CD4-positive, alpha-beta T cell (primary cell): ENCODE measurements around the gene THADA. TPM values are rescaled to one million over a fixed set of nuclear protein-coding genes. Genes with fewer than 3 reads are reported as not detected.

Source experiments
- ATAC-seq: fragments of 200-7000 bp; cut with Tn5 transposase; one replicate; pipeline ENCODE4 v1.10.0; 2022; ENCODE audit warnings: mild to moderate bottlenecking; ENCODE audit not compliant: poor library complexity
- CTCF ChIA-PET: fragments of 350-600 bp; sonication (Branson Sonifier 250); formaldehyde crosslinking; loops from one replicate; lab custom pipeline; 2021; ENCODE audit warnings: antibody characterized with exemption, inconsistent platforms; lab: Charles Lee
- POLR2A ChIA-PET: fragments of 350-600 bp; sonication (Branson Sonifier 250); formaldehyde crosslinking; loops from one replicate; lab custom pipeline; 2021; ENCODE audit warnings: antibody characterized with exemption, inconsistent platforms; lab: Charles Lee
- DNase-seq, 14 experiments: peaks; one replicate each; pipeline ENCODE4 v3.0.0-alpha.2; 2013 to 2020; ENCODE audit warnings: mixed read lengths in 2 of 14
- H3K27ac ChIP-seq, 2 donors: one replicate each; pipeline versions ENCODE4 v1.5.1 to v1.7.0; 2013; ENCODE audit warnings: low read length in 2 of 2, low read depth in 1 of 2, mild to moderate bottlenecking in 1 of 2
- H3K27me3 ChIP-seq, 2 experiments: 1 replicate in 1 of 2; 2 replicates in 1 of 2; pipeline versions ENCODE4 v1.6.1 to v1.7.0; 2013; ENCODE audit warnings: low read length in 2 of 2, control low read depth in 1 of 2, mild to moderate bottlenecking in 1 of 2, moderate library complexity in 1 of 2; ENCODE audit not compliant: insufficient read depth in 2 of 2, control insufficient read depth in 1 of 2
- H3K36me3 ChIP-seq: one replicate; pipeline ENCODE4 v1.6.1; 2013; ENCODE audit warnings: low read length, control low read depth; ENCODE audit not compliant: insufficient read depth
- H3K4me1 ChIP-seq: one replicate; pipeline ENCODE4 v1.6.1; 2013; ENCODE audit warnings: low read length, control low read depth; ENCODE audit not compliant: insufficient read depth
- H3K4me3 ChIP-seq: one replicate; pipeline ENCODE4 v1.5.1; 2013; ENCODE audit warnings: mild to moderate bottlenecking, low read length, moderate library complexity
- H3K9me3 ChIP-seq, 2 experiments: 1 replicate in 1 of 2; 2 replicates in 1 of 2; pipeline versions ENCODE4 v1.6.1 to v1.7.0; 2013; ENCODE audit warnings: low read length in 2 of 2, mild to moderate bottlenecking in 2 of 2, control low read depth in 1 of 2, moderate library complexity in 1 of 2; ENCODE audit not compliant: control insufficient read depth in 1 of 2, insufficient read depth in 1 of 2
- H3K27ac Mint-ChIP-seq: one replicate; pipeline ENCODE4 v1.8.0; 2020; ENCODE audit warnings: mixed read lengths
- H3K27me3 Mint-ChIP-seq: one replicate; pipeline ENCODE4 v1.8.0; 2021; ENCODE audit warnings: mixed read lengths
- H3K36me3 Mint-ChIP-seq: one replicate; pipeline ENCODE4 v1.8.0; 2021; ENCODE audit warnings: low read depth, mixed read lengths
- H3K4me1 Mint-ChIP-seq: one replicate; pipeline ENCODE4 v1.8.0; 2021; ENCODE audit warnings: low read depth, mixed read lengths
- H3K4me3 Mint-ChIP-seq: one replicate; pipeline ENCODE4 v1.8.0; 2020; ENCODE audit warnings: mild to moderate bottlenecking, mixed read lengths
- H3K9me3 Mint-ChIP-seq: one replicate; pipeline ENCODE4 v1.8.0; 2020; ENCODE audit warnings: mixed read lengths
- CTCF ChIP-seq: fragments of 200-600 bp; IDR thresholded peaks from one replicate; pipeline ENCODE4 v1.8.0; 2022; ENCODE audit warnings: antibody characterized with exemption, mild to moderate bottlenecking
- intact Hi-C, 2 experiments: fragments of 100-400 bp; cut with DNase I in 1 of 2; cut with micrococcal nuclease in 1 of 2; formaldehyde crosslinking; loops; one replicate each; pipeline versions ENCODE4 v1.15.1 to v1.9.0; 2023 to 2025; cut with DNase I, micrococcal nuclease
- total RNA-seq, 174 experiments: library from RNA in 2 of 174; stranded (reverse) in 2 of 174; gene quantifications; one replicate each; pipeline ENCODE4 v1.2.3 and lab custom pipeline; 2021 to 2026

The THADA gene
- total RNA-seq, 2 experiments from 2014 or later = 29.3 to 32.9 TPM

- Mint-ChIP-seq H3K4me3 (peak overlapping the region; percentile 82), H3K9me3 (no peaks in the 10 kb centered on the region), H3K4me1 (peaks cover 61% of the 10 kb centered on the region), H3K27ac (peak overlapping the region; percentile 94), H3K36me3 (no peaks in the 10 kb centered on the region), H3K27me3 (no peaks in the 10 kb centered on the region)
- intact Hi-C loops = loop anchor here in 1 of 2 experiments (1.0 to 2.0 kb wide), 2 partner anchors 18 to 57 kb away; no protein-coding TSS in a partner anchor
- Histone ChIP-seq H3K4me1 (peaks cover 92% of the 10 kb centered on the region), H3K4me3 (peak overlapping the region; percentile 57), H3K9me3 (no peaks in the 10 kb centered on the region), H3K36me3 (no peaks in the 10 kb centered on the region), H3K27me3 (no peaks in the 10 kb centered on the region), H3K27ac (peak overlapping the region; percentile 88 to 97)
- POLR2A ChIA-PET = interaction anchor here (0.9 to 20.9 kb wide), 8 partner anchors 10 to 59 kb away, joined by 3 to 506 read pairs (median 21); partner anchors contain the start of gene ZFP36L2
- CTCF ChIA-PET = interaction anchor here (0.7 to 3.3 kb wide), 5 partner anchors 24 to 36 kb away, joined by 3 to 24 read pairs (median 5); no protein-coding TSS in a partner anchor
- DNase-seq (no peak), ATAC-seq (no peak)
- TF ChIP-seq CTCF = no peak
Measured at GRCh38 chr2:43193652-43194120, 402.2 kb downstream of the THADA start.

GRCh38 chr2:43192744-43193651, 402.8 kb downstream of the THADA start:
- no peaks in the 10 kb centered on the region for H3K27me3 Mint-ChIP-seq
- H3K9me3 Mint-ChIP-seq = no peaks in the 10 kb centered on the region
- peak overlapping the region; percentile 94 for H3K27ac Mint-ChIP-seq
- TF ChIP-seq CTCF = no peak
- H3K27me3 ChIP-seq = no peaks in the 10 kb centered on the region
- ChIA-PET POLR2A (interaction anchor here (0.6 to 20.9 kb wide), 12 partner anchors 10 to 64 kb away, joined by 3 to 506 read pairs (median 11); partner anchors contain the start of gene ZFP36L2), CTCF (interaction anchor here (0.7 to 3.3 kb wide), 10 partner anchors 14 to 65 kb away, joined by 3 to 24 read pairs (median 4); no protein-coding TSS in a partner anchor)
- no peaks in the 10 kb centered on the region for H3K36me3 Mint-ChIP-seq
- intact Hi-C loops = loop anchor here in 1 of 2 experiments (2.0 kb wide), 1 partner anchor 56 kb away; no protein-coding TSS in a partner anchor
- H3K9me3 ChIP-seq = no peaks in the 10 kb centered on the region
- H3K4me1 Mint-ChIP-seq = peaks cover 65% of the 10 kb centered on the region
- H3K4me3 Mint-ChIP-seq = peak overlapping the region; percentile 82
- H3K36me3 ChIP-seq = no peaks in the 10 kb centered on the region
- peak overlapping the region; percentile 88 to 97 for H3K27ac ChIP-seq
- no peak for ATAC-seq
- H3K4me3 ChIP-seq = peak overlapping the region; percentile 57
- H3K4me1 ChIP-seq = peaks cover 90% of the 10 kb centered on the region
- DNase-seq = peak in 1 of 14 experiments; percentile 52

DNA sequence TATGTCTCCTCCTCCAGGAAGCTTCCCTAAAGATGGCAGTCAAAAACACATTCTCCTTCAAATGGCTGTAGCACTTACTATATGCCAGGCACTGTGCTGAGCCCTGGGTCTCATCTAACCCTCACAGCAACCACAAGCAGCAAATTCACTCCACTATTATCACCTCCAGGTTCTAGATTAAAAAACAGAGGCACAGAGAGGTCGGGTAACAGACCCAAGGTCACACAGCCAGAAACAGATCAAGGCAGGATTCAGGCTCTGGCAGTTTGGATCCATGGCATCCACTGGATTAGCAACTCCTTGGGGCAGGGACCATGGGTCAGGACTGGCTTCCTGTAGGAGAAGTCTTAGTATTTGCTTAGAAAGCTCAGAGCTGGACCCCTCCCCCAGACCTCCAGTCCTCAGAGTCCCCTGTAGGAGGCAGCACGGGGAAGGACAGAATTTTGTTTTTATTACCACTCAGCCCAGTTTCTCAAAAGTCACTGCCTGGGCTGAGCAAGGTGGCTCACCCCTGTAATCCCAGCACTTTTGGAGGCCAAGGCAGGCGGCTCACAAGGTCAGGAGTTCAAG, 403.8 kb downstream of the THADA start:
- intact Hi-C loops = loop anchor here in 1 of 2 experiments (2.0 kb wide), 1 partner anchor 55 kb away; no protein-coding TSS in a partner anchor
- ATAC-seq (no peak), DNase-seq (peak in 5 of 14 experiments; percentile 28 to 60 (median 52))
- Mint-ChIP-seq H3K4me3 (peak overlapping the region; percentile 72), H3K9me3 (no peaks in the 10 kb centered on the region), H3K27me3 (no peaks in the 10 kb centered on the region), H3K36me3 (no peaks in the 10 kb centered on the region), H3K27ac (peak overlapping the region; percentile 94), H3K4me1 (peaks cover 69% of the 10 kb centered on the region)
- ChIA-PET POLR2A (interaction anchor here (0.6 to 20.9 kb wide), 8 partner anchors 16 to 63 kb away, joined by 3 to 506 read pairs (median 4); partner anchors contain the start of gene ZFP36L2), CTCF (interaction anchor here (0.6 to 3.0 kb wide), 9 partner anchors 13 to 64 kb away, joined by 3 to 12 read pairs (median 3); no protein-coding TSS in a partner anchor)
- peak; percentile 21 for TF ChIP-seq CTCF
- no peaks in the 10 kb centered on the region for H3K36me3 ChIP-seq
- H3K9me3 ChIP-seq = no peaks in the 10 kb centered on the region
- no peak overlapping the region for H3K4me3 ChIP-seq
- H3K27ac ChIP-seq = peak overlapping the region; percentile 45 to 97
- no peaks in the 10 kb centered on the region for H3K27me3 ChIP-seq
- peaks cover 91% of the 10 kb centered on the region for H3K4me1 ChIP-seq
